ENCODE data around the gene OPRM1. TPM values are rescaled to one million over a fixed set of nuclear protein-coding genes. Genes with fewer than 3 reads are reported as not detected.

The OPRM1 gene
- total RNA-seq, 1 experiment from 2014 or later = not detected

DNA sequence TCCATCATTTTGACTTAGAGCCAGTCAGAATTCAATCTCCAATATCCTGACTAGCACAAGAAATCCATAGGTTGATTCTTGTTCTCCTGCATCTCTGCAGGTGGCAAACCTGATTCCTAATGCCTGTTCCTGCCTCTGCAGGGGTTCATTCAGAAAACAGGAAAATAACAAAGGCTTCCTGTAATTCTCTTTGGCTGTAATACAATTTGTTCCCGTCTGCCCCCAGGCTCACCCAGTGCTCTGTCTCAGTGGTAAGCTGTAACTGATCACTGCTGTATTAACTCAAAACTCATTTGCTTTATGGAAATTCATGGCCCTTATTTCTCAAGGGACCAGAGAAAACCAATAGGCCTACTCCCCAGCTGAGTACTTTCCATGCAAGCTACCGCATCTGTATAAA is 88.6 kb downstream of the OPRM1 start:
- no peak for ATAC-seq

More for the DNA sequence above, 88.6 kb downstream of the OPRM1 start:
- H3K27ac ChIP-seq (ENCODE audit: low read depth, low read length) = no peak overlapping the region
- no peaks in the 10 kb centered on the region for H3K9me2 ChIP-seq (ENCODE audit: insufficient read depth)
- intact Hi-C loops (cut with micrococcal nuclease) = no loop called here
- H3K27me3 ChIP-seq (ENCODE audit: insufficient read depth, low read length) = no peaks in the 10 kb centered on the region; the same call in 1 of the 2 replicates
- no peak for DNase-seq (ENCODE audit: low read depth, low spot score)
- H3K4me1 ChIP-seq (ENCODE audit: control insufficient read depth in 1 of 2, insufficient read depth in 2 of 2, low read length in 2 of 2) = no peaks in the 10 kb centered on the region
- H2AFZ ChIP-seq (ENCODE audit: low read depth, low read length, poor library complexity, severe bottlenecking) = no peak overlapping the region
- TF ChIP-seq ZBTB33 (IDR thresholded peaks at IDR 0.05; ENCODE audit: extremely low read depth, insufficient replicate concordance, low read length) = no peak
- TF ChIP-seq CTCF (IDR thresholded peaks at IDR 0.05 in 2 of 3, conservative IDR thresholded peaks at IDR 0.05 in 1 of 3; ENCODE audit: borderline replicate concordance in 1 of 3, insufficient read depth in 1 of 3, low read depth in 2 of 3, low read length in 2 of 3) = no peak
- TF ChIP-seq JUND (IDR thresholded peaks at IDR 0.05) = no peak
- TF ChIP-seq FOSL1 (IDR thresholded peaks at IDR 0.05; ENCODE audit: low read depth) = no peak
- no peak for TF ChIP-seq CEBPB (IDR thresholded peaks at IDR 0.05; ENCODE audit: low read depth)
- TF ChIP-seq, protein P1, sequence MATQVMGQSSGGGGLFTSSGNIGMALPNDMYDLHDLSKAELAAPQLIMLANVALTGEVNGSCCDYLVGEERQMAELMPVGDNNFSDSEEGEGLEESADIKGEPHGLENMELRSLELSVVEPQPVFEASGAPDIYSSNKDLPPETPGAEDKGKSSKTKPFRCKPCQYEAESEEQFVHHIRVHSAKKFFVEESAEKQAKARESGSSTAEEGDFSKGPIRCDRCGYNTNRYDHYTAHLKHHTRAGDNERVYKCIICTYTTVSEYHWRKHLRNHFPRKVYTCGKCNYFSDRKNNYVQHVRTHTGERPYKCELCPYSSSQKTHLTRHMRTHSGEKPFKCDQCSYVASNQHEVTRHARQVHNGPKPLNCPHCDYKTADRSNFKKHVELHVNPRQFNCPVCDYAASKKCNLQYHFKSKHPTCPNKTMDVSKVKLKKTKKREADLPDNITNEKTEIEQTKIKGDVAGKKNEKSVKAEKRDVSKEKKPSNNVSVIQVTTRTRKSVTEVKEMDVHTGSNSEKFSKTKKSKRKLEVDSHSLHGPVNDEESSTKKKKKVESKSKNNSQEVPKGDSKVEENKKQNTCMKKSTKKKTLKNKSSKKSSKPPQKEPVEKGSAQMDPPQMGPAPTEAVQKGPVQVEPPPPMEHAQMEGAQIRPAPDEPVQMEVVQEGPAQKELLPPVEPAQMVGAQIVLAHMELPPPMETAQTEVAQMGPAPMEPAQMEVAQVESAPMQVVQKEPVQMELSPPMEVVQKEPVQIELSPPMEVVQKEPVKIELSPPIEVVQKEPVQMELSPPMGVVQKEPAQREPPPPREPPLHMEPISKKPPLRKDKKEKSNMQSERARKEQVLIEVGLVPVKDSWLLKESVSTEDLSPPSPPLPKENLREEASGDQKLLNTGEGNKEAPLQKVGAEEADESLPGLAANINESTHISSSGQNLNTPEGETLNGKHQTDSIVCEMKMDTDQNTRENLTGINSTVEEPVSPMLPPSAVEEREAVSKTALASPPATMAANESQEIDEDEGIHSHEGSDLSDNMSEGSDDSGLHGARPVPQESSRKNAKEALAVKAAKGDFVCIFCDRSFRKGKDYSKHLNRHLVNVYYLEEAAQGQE (IDR thresholded peaks at IDR 0.05; ENCODE audit: low read depth) = no peak
- no peak for TF ChIP-seq MAX (IDR thresholded peaks at IDR 0.05)
- TF ChIP-seq TCF7L2 (IDR thresholded peaks at IDR 0.05; ENCODE audit: borderline replicate concordance, extremely low read depth, insufficient read depth, insufficient read length) = no peak
- no peak for TF ChIP-seq ATF3 (IDR thresholded peaks at IDR 0.05)
- no peak for TF ChIP-seq ZFX (IDR thresholded peaks at IDR 0.05)
- no peak for TF ChIP-seq SRF (IDR thresholded peaks at IDR 0.05; ENCODE audit: low read depth)
- no peak for TF ChIP-seq POLR2AphosphoS5 (IDR thresholded peaks at IDR 0.05; ENCODE audit: low read depth, low read length)
- TF ChIP-seq SP1 (IDR thresholded peaks at IDR 0.05; ENCODE audit: low read depth) = no peak
- TF ChIP-seq EZH2 (IDR thresholded peaks at IDR 0.05) = no peak
- TF ChIP-seq POLR2A (IDR thresholded peaks at IDR 0.05; ENCODE audit: borderline replicate concordance, extremely low read depth, insufficient read depth, insufficient read length) = no peak
- TF ChIP-seq SIN3A (IDR thresholded peaks at IDR 0.05; ENCODE audit: low read depth) = no peak
- TF ChIP-seq ELF1 (IDR thresholded peaks at IDR 0.05; ENCODE audit: borderline replicate concordance, low read depth) = no peak
- no peak for TF ChIP-seq YY1 (IDR thresholded peaks at IDR 0.05; ENCODE audit: extremely low read depth, insufficient replicate concordance, low read depth, low read length)
- no peak for TF ChIP-seq RAD21 (IDR thresholded peaks at IDR 0.05; ENCODE audit: low read depth)
- no peaks in the 10 kb centered on the region for H3K79me2 ChIP-seq (ENCODE audit: insufficient read depth, low read length)
- H3K4me2 ChIP-seq (ENCODE audit: low read length) = no peak overlapping the region
- POLR2A ChIA-PET = no interaction called here
- no peaks in the 10 kb centered on the region; a peak in 1 of 4 replicates for H3K9me3 ChIP-seq (ENCODE audit: control insufficient read depth in 1 of 2, insufficient read depth in 1 of 2, low read depth in 1 of 2, low read length in 2 of 2)
- CTCF ChIA-PET = no interaction called here
- H3K36me3 ChIP-seq (ENCODE audit: control insufficient read depth in 1 of 2, insufficient read depth in 2 of 2, low read length in 2 of 2) = no peaks in the 10 kb centered on the region
- H3K4me3 ChIP-seq (replicated peaks in 1 of 2; ENCODE audit: low read depth in 1 of 2, low read length in 2 of 2) = no peak overlapping the region
- H3K9ac ChIP-seq (ENCODE audit: low read length) = no peak overlapping the region
- RAD21 ChIA-PET (ENCODE audit: low non-redundant PET in 1 of 2, low total read pairs in 2 of 2, uncharacterized antibody in 2 of 2, unreplicated experiment in 2 of 2) = no interaction called here
- no peaks in the 10 kb centered on the region for H4K20me1 ChIP-seq (ENCODE audit: insufficient read depth)
- no TSS peak for BruUV-seq (replicated peaks)
